Left lung (tissue), 10 donors: Measurements from ENCODE around the gene NRSN1. TPM values are rescaled to one million over a fixed set of nuclear protein-coding genes. Genes with fewer than 3 reads are reported as not detected.

ENCODE experiments used
- ATAC-seq: fragments of 200-7000 bp; cut with Tn5 transposase; one replicate; pipeline ENCODE4 v1.9.1; 2020; ENCODE audit warnings: moderate library complexity
- DNase-seq, 4 donors: peaks; one replicate each; pipeline ENCODE4 v3.0.0-alpha.2; 2013 to 2020
- H3K27ac ChIP-seq, 2 donors: fragments of 200-600 bp; sonication (generic) in 1 of 2; one replicate each; pipeline versions ENCODE4 v1.5.0 to v1.8.0; 2020 to 2021
- H3K27me3 ChIP-seq, 2 donors: fragments of 200-600 bp; sonication (generic) in 1 of 2; one replicate each; pipeline versions ENCODE4 v1.5.0 to v1.8.0; 2020 to 2021
- H3K36me3 ChIP-seq, 2 donors: fragments of 200-600 bp; sonication (generic) in 1 of 2; one replicate each; pipeline versions ENCODE4 v1.5.0 to v1.8.0; 2020 to 2021
- H3K4me1 ChIP-seq, 2 donors: fragments of 200-600 bp; one replicate each; pipeline ENCODE4 v1.8.0; 2021
- H3K4me3 ChIP-seq, 2 donors: fragments of 200-600 bp; sonication (generic) in 1 of 2; one replicate each; pipeline versions ENCODE4 v1.5.0 to v1.8.0; 2020 to 2021; ENCODE audit warnings: mild to moderate bottlenecking in 1 of 2
- H3K9me3 ChIP-seq, 2 donors: fragments of 200-600 bp; sonication (generic) in 1 of 2; one replicate each; pipeline versions ENCODE4 v1.5.0 to v1.8.0; 2020 to 2021
- intact Hi-C, 2 donors: fragments of 100-400 bp; cut with DNase I; formaldehyde crosslinking; loops; one replicate each; pipeline versions ENCODE4 v1.11.2 to v1.14.2; 2022
- polyA plus RNA-seq, 6 donors: library from polyadenylated mRNA; unstranded; fragments of 120-200 nt; gene quantifications; one replicate each; pipeline ENCODE4 v1.2.1, GENCODE V29; 2013; ENCODE audit not compliant: insufficient read length in 6 of 6
- total RNA-seq, 2 donors: library from RNA; stranded (reverse); fragmentation: NEBNext Ultra II Directional; extraction: Animal tissue kit (Norgen Biotek cat#: 25700); gene quantifications; one replicate each; pipeline ENCODE4 v1.2.1, GENCODE V29; 2021
- TF ChIP-seq, protein P1 (sequence below), 2 donors: fragments of 200-600 bp; sonication (generic) in 1 of 2; IDR thresholded peaks; one replicate each; pipeline versions ENCODE4 v1.5.0 to v1.8.0; 2021; ENCODE audit warnings: antibody characterized with exemption in 2 of 2
- donor health status: DM: no; HTN: yes; CAD: no.
- donor health status: DM: no; HTN: no; CAD: no.

NRSN1 gene
- total and polyA plus RNA-seq, 8 donors, result 0.26 to 0.56 (median 0.37) TPM; not detected in 2

- Histone ChIP-seq H3K9me3 (no peaks in the 10 kb centered on the region), H3K4me1 (no peaks in the 10 kb centered on the region), H3K27ac (no peak overlapping the region), H3K4me3 (no peak overlapping the region), H3K27me3 (no peaks in the 10 kb centered on the region), H3K36me3 (no peaks in the 10 kb centered on the region)
- intact Hi-C loops, result no loop called here
- ATAC-seq (no peak), DNase-seq (no peak)
- TF ChIP-seq, protein P1, sequence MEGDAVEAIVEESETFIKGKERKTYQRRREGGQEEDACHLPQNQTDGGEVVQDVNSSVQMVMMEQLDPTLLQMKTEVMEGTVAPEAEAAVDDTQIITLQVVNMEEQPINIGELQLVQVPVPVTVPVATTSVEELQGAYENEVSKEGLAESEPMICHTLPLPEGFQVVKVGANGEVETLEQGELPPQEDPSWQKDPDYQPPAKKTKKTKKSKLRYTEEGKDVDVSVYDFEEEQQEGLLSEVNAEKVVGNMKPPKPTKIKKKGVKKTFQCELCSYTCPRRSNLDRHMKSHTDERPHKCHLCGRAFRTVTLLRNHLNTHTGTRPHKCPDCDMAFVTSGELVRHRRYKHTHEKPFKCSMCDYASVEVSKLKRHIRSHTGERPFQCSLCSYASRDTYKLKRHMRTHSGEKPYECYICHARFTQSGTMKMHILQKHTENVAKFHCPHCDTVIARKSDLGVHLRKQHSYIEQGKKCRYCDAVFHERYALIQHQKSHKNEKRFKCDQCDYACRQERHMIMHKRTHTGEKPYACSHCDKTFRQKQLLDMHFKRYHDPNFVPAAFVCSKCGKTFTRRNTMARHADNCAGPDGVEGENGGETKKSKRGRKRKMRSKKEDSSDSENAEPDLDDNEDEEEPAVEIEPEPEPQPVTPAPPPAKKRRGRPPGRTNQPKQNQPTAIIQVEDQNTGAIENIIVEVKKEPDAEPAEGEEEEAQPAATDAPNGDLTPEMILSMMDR (IDR thresholded peaks at IDR 0.05), result no peak
These were observed 69.1 kb downstream of the NRSN1 start for GRCh38 chr6:24194978-24195700.

- no peaks in the 10 kb centered on the region for H3K4me1 ChIP-seq
- DNase-seq, result no peak
- TF ChIP-seq, protein P1 (IDR thresholded peaks at IDR 0.05), result no peak
- no peak for ATAC-seq
- H3K27me3 ChIP-seq, result no peaks in the 10 kb centered on the region
- intact Hi-C loops, result no loop called here
- no peak overlapping the region for H3K4me3 ChIP-seq
- no peaks in the 10 kb centered on the region for H3K36me3 ChIP-seq
- H3K9me3 ChIP-seq, result no peaks in the 10 kb centered on the region
- no peak overlapping the region for H3K27ac ChIP-seq
These were observed 70.0 kb downstream of the NRSN1 start for GRCh38 chr6:24195836-24196597.

Other genes starting within 250 kb of the NRSN1 start
- 1 to 10 TPM; 8.4 to 9.6 TPM for gene DCDC2, start 231.8 kb downstream of the NRSN1 start, total RNA-seq
- 10 to 100 TPM in 4 of 6 donors, 1 to 10 TPM in 2; 7.8 to 13.7 (median 12.1) TPM for gene DCDC2, start 231.8 kb downstream of the NRSN1 start, polyA plus RNA-seq